Muscle layer of duodenum (tissue), 2 donors: Measurements from ENCODE around the gene FAM83D.

Experiments
- H3K27ac ChIP-seq: one replicate; pipeline ENCODE4 v1.7.0; 2013; ENCODE audit warnings: mild to moderate bottlenecking, low read length
- H3K27me3 ChIP-seq: one replicate; pipeline ENCODE4 v1.7.0; 2013; ENCODE audit warnings: low read depth, mild to moderate bottlenecking, control low read depth, low read length
- H3K36me3 ChIP-seq, 2 donors: one replicate each; pipeline ENCODE4 v1.7.0; 2013; ENCODE audit warnings: low read length in 2 of 2, control low read depth in 1 of 2, mild to moderate bottlenecking in 1 of 2; ENCODE audit not compliant: insufficient read depth in 2 of 2, control insufficient read depth in 1 of 2
- H3K4me1 ChIP-seq, 2 donors: one replicate each; pipeline ENCODE4 v1.7.0; 2013; ENCODE audit warnings: low read length in 2 of 2, mild to moderate bottlenecking in 2 of 2, control low read depth in 1 of 2, moderate library complexity in 1 of 2; ENCODE audit not compliant: insufficient read depth in 2 of 2, control insufficient read depth in 1 of 2
- H3K4me3 ChIP-seq, 2 donors: one replicate each; pipeline ENCODE4 v1.7.0; 2013; ENCODE audit warnings: low read length in 2 of 2, low read depth in 1 of 2, mild to moderate bottlenecking in 1 of 2
- H3K9me3 ChIP-seq, 2 donors: one replicate each; pipeline ENCODE4 v1.7.0; 2013; ENCODE audit warnings: low read length in 2 of 2, control low read depth in 1 of 2, mild to moderate bottlenecking in 1 of 2; ENCODE audit not compliant: control insufficient read depth in 1 of 2
- donor health status: healthy.

Gene FAM83D

DNA sequence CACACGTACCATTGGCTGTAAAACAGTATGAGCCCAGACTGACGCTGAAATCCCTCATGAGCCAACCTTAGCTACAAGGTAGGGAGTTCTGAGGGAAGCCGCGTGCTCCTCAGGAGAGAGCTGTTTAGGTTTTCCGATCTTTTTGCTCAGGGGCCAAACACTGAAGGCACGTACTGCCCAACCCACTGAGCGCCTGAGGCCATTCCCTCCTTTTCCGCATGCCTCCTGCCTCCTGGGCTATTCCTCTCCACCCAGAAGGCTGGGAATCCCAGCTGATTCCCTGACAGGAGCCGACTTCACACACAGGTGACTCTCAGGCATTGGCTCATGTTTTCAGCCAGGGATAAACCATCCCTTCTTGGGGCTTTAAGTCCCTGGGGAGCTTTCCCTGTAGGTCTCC lies 5.4 kb upstream of the FAM83D start:
- Histone ChIP-seq H3K9me3 (no peaks in the 10 kb centered on the region), H3K36me3 (no peaks in the 10 kb centered on the region), H3K27me3 (no peaks in the 10 kb centered on the region), H3K4me1 (no peaks in the 10 kb centered on the region), H3K27ac (no peak overlapping the region), H3K4me3 (no peak overlapping the region)

DNA sequence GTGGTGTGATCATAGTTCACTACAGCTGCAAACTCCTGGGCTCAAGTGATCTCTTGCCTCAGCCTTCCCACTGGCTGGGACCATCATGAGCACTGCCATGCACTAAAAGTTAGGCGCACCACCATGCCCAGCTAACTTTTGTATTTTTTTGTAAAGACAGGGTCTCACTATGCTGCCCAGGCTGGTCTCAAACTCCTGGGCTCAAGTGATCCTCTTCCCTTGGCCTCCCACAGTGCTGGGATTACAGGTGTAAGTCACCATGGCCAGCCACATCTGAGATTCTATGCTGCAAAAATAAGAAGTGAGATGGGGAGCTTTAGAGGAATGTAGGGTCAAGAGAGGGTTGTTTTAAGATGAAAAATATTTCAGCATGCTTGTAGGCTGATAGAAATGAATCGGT lies 1.5 kb upstream of the FAM83D start:
- Histone ChIP-seq H3K36me3 (no peaks in the 10 kb centered on the region), H3K4me1 (peaks cover 0 to 9% of the 10 kb centered on the region in 2 donors), H3K9me3 (no peaks in the 10 kb centered on the region), H3K27me3 (no peaks in the 10 kb centered on the region), H3K27ac (no peak overlapping the region), H3K4me3 (no peak overlapping the region)

DNA sequence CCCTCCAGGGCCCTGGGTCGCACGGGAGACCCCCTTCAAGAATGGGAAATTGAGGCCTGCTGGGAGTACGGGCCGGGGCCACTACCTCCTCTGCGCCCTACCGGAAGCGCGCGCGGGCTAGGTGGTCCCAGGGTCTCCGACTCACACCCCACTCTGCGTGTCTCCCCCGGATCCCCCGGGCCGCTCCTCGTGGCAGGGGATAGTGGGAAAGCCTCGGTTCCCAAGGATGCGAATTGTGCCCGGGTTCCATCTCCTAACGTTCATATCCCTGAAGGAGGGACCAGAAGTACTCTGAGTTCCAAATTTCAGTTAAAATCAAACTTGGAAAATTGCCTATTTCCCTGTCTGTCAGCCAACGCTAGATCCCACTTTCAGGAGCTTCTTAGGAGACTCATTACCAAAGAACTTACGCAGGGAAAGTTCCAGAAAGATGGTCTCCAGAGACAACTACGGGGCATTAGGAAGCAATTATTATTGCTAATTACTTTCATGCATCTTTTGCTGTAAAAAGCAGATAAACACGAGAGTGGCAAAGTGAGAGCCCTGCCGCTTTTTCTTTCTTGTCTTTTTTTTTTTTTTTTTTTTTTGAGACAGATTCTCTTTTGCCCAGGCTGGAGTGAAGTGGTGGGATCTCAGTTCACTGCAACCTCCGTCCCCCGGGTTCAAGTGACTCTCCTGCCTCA lies 858 bp downstream of the FAM83D start:
- H3K27me3 ChIP-seq: no peaks in the 10 kb centered on the region
- H3K4me3 ChIP-seq: peak overlapping the region; percentile 71 to 94
- H3K9me3 ChIP-seq: no peaks in the 10 kb centered on the region
- H3K27ac ChIP-seq: peak overlapping the region; percentile 83
- H3K36me3 ChIP-seq: no peaks in the 10 kb centered on the region
- peaks cover 0 to 9% of the 10 kb centered on the region in 2 donors for H3K4me1 ChIP-seq

DNA sequence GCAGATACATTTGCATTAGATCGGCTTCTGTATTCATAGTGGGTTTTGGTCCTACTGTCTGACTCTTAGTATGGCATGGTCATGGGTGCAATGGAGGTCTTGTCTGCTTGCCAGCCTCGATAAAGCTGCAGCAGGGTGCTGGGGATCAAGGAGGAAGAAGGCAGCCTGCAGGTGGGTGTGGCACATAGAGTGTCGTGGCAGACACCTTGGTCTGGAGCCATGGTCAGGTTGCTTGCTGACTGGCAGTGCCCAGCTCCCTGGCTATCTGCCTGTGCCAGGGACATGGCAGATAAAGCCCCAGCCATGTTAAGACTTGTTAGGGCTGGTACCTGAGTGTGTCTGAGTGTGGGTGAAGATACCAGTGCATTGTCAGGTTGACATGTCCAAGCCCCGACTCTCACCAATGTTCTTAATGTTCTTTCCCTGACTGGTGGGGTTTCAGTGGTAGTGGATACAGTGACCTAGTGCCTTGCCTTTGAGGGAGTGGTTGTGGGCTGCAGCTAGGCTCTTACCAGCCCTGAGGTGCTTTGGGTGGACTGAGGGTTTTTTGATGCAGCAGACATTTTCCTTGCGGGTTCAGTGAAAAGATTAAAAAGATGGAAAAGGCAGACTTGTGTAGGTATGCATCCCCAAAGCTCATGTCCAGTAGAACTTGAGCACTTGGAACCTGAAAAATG lies 1.8 kb downstream of the FAM83D start:
- Histone ChIP-seq H3K27me3 (no peaks in the 10 kb centered on the region), H3K4me1 (peaks cover 0 to 13% of the 10 kb centered on the region in 2 donors), H3K36me3 (no peaks in the 10 kb centered on the region), H3K9me3 (no peaks in the 10 kb centered on the region), H3K4me3 (peak overlapping the region; percentile 75 to 94), H3K27ac (peak overlapping the region; percentile 86)

DNA sequence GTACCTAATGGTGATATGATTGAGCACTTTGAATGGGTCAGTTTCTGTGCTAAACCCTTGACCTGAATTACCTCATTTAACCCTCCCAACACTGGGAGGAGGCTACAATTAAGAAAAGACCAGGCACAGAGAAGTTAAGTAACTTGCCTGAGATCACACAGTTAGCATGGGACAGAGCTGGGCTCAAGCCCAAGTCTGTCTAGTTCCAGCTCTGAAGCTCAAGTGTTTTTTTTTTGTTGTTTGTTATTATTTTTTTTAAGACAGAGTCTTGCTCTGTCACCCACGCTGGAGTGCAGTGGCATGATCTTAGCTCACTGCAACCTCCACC lies 4.0 kb downstream of the FAM83D start:
- H3K4me1 ChIP-seq: peaks cover 0 to 16% of the 10 kb centered on the region in 2 donors
- peak overlapping the region; percentile 30 to 94 for H3K4me3 ChIP-seq
- H3K27ac ChIP-seq: peak overlapping the region; percentile 56

DNA sequence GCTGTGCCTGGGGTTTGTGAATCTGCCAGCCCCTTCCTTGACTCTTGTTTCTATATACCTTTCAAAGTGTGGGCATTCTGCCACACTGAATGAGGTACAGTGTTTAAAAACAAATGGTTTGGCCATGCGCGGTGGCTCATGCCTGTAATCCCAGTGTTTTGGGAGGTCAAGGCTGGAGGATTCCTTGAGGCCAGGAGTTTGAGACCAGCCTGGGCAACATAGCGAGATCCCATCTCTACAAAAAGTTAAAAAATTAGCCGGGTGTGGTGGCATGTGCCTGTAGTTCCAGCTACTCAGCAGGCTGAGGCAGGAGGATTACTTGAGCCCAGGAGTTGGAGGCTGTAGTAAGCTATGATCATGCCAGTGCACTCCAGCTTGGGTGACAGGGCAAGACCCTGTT lies 5.8 kb downstream of the FAM83D start:
- H3K27ac ChIP-seq: peak overlapping the region; percentile 67

More for the DNA sequence above, 4.0 kb downstream of the FAM83D start:
- Histone ChIP-seq H3K36me3 (no peaks in the 10 kb centered on the region), H3K27me3 (no peaks in the 10 kb centered on the region), H3K9me3 (no peaks in the 10 kb centered on the region)

DNA sequence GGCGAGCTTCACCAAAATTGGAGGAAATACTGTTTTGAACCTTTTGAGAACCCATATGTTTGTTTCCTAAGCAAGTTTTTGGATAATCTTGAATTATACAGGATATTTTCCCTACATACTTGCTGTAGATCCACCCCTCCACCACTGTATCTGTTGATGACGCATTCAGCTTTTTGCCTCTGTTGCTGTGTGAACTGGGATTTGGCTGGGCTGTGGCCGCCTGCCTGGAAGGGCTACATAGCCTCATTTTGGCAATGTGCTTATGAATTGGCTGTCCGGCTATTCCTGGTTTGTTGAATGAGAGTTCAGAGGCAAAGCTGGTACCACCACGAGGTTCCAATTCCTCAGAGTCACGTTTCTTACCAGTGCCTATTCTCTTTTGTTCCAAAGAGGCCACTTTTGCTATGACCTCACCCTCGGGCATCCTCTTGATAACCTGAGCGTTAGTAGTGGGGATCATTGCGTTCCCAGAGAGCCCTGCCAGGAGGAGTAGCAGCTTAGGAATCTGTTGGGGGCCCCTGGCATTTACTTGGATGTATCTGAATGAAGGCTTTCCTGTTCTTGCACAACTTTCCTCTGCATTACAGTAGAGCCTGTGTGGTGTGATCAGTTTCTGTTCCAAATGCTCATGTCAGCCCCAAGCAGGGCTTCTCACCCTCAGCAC lies 6.4 kb downstream of the FAM83D start:
- Histone ChIP-seq H3K4me1 (peaks cover 0 to 29% of the 10 kb centered on the region in 2 donors), H3K27ac (peak overlapping the region; percentile 67), H3K36me3 (peaks cover 0 to 8% of the 10 kb centered on the region in 2 donors), H3K9me3 (no peaks in the 10 kb centered on the region), H3K4me3 (peak overlapping the region in 1 of 2 donors; percentile 94), H3K27me3 (no peaks in the 10 kb centered on the region)

More for the DNA sequence above, 5.8 kb downstream of the FAM83D start:
- Histone ChIP-seq H3K4me3 (peak overlapping the region in 1 of 2 donors; percentile 94), H3K4me1 (peaks cover 0 to 26% of the 10 kb centered on the region in 2 donors), H3K36me3 (peaks cover 0 to 2% of the 10 kb centered on the region in 2 donors), H3K9me3 (no peaks in the 10 kb centered on the region), H3K27me3 (no peaks in the 10 kb centered on the region)

DNA sequence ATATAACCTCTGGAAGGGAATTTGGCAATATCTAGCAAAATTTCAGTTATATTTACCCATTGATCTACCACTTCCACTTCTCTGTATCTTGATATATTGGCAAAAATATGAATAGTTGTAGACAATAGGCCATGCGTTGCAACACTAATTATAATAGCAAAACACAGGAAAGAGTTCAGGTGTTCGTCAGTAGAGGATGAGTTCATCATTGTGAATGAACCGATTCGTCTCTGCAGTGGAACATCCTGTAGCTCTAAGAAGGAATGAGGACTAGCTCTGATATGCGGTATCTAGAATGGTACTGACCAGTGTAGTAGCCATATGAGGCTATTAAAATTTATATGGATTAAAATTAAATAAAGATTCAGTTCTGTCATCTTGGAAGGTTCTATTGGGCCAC lies 8.3 kb downstream of the FAM83D start:
- peaks cover 0 to 18% of the 10 kb centered on the region in 2 donors for H3K36me3 ChIP-seq
- H3K4me3 ChIP-seq: no peak overlapping the region
- no peaks in the 10 kb centered on the region for H3K9me3 ChIP-seq
- peaks cover 0 to 47% of the 10 kb centered on the region in 2 donors for H3K4me1 ChIP-seq
- no peak overlapping the region for H3K27ac ChIP-seq
- H3K27me3 ChIP-seq: no peaks in the 10 kb centered on the region

DNA sequence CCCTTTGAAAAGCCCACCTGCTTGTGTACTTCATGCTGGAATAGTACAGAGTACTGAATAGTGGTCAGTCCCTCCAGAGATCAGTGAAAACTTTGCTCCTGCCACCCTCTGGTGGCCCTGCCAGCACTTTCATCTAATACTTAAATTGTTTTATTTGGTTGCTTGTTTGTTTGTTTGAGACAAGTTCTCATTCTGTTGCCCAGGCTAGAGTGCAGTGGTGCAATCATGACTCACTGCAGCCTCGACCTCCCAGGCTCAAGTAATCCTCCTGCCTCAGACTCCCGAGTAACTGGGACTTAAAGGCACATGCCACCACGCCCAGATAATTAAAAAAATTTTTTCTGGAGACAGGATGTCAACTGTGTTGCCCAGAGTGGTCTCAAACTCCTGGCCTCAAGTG lies 9.1 kb downstream of the FAM83D start:
- H3K9me3 ChIP-seq: no peaks in the 10 kb centered on the region
- no peak overlapping the region for H3K4me3 ChIP-seq
- peaks cover 0 to 54% of the 10 kb centered on the region in 2 donors for H3K4me1 ChIP-seq
- no peaks in the 10 kb centered on the region for H3K27me3 ChIP-seq
- peaks cover 2 to 25% of the 10 kb centered on the region in 2 donors for H3K36me3 ChIP-seq
- peak overlapping the region; percentile 53 for H3K27ac ChIP-seq

DNA sequence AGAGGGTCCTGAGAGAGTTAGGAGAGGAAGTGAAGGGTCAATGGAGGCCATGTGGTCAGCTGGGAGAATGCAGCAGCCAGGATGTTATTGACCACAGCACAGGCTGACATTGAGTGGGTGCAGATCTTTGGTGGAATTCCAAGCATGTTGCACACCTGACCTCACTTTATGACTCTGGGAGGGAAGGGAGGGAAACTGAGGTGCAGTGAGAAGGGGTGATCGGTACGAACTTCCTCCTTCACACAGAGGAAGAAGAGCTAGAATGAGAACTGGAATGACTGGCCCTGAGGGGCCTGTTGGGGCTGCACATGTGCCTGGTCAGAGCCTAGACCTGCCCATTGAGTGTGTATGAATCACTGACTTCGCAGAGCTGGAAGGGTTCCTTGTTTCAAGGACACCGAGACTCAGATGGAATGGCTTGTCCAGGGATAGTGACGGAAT lies 9.8 kb downstream of the FAM83D start:
- Histone ChIP-seq H3K27ac (peak overlapping the region; percentile 53), H3K9me3 (no peaks in the 10 kb centered on the region), H3K27me3 (no peaks in the 10 kb centered on the region), H3K4me3 (no peak overlapping the region), H3K4me1 (peaks cover 0 to 57% of the 10 kb centered on the region in 2 donors), H3K36me3 (peaks cover 9 to 25% of the 10 kb centered on the region in 2 donors)

DNA sequence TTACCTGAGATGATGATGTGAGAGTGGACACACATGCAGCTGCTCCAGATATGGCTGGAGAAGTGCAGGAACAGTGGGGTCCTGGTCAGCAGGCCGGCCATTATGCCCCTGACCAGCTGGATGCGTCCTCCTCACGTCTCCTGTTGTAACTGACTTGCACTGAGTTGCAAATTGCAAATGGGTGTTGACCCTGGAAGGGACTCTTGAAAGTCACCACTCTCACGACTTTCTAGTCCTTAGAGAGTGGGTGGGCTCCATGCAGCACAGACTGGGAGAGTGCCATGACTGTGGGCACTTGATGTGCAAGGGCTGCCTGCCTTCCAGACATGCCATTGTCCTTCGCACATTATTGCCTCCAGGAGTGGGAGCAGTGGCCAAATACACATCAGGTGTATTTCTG lies 10.8 kb downstream of the FAM83D start:
- Histone ChIP-seq H3K4me1 (peaks cover 0 to 57% of the 10 kb centered on the region in 2 donors), H3K36me3 (peaks cover 9 to 25% of the 10 kb centered on the region in 2 donors), H3K27me3 (no peaks in the 10 kb centered on the region), H3K4me3 (no peak overlapping the region), H3K9me3 (no peaks in the 10 kb centered on the region), H3K27ac (no peak overlapping the region)
